ACC112 (cell line): ENCODE measurements around the gene COMMD4.
"Not testable (repeated sequence)": the region's sequence is repeated elsewhere in the genome, so short reads cannot be mapped to it uniquely, and the experiment has no call there.

Source experiments
- H2AFZ ChIP-seq: fragments of 200-600 bp; sonication (generic); one replicate; pipeline ENCODE4 v1.6.0; 2017; ENCODE audit warnings: antibody characterized with exemption, low read length; ENCODE audit not compliant: unreplicated experiment
- H3K27ac ChIP-seq: fragments of 200-600 bp; sonication (generic); 2 replicates; pipeline ENCODE4 v1.5.1; 2014; ENCODE audit warnings: low read depth, mild to moderate bottlenecking, antibody characterized with exemption, low read length, moderate library complexity
- H3K27me3 ChIP-seq: fragments of 200-600 bp; sonication (generic); 2 replicates; pipeline ENCODE4 v1.6.1; 2014; ENCODE audit warnings: mild to moderate bottlenecking, antibody characterized with exemption, low read length, moderate library complexity, mixed read lengths; ENCODE audit not compliant: insufficient read depth
- H3K36me3 ChIP-seq: fragments of 200-600 bp; sonication (generic); 2 replicates; pipeline ENCODE4 v1.6.1; 2016; ENCODE audit warnings: mild to moderate bottlenecking, antibody characterized with exemption, low read length, moderate library complexity, mixed read lengths; ENCODE audit not compliant: insufficient read depth
- H3K4me1 ChIP-seq: fragments of 200-600 bp; sonication (generic); one replicate; pipeline ENCODE4 v1.6.1; 2016; ENCODE audit warnings: low read length, mixed read lengths; ENCODE audit not compliant: insufficient read depth, unreplicated experiment, control insufficient read depth
- H3K4me3 ChIP-seq: fragments of 200-600 bp; sonication (generic); 2 replicates; pipeline ENCODE4 v1.5.1; 2014; ENCODE audit warnings: mild to moderate bottlenecking, low read depth, low read length
- H3K79me2 ChIP-seq: fragments of 200-600 bp; sonication (generic); one replicate; pipeline ENCODE4 v1.6.0; 2016; ENCODE audit warnings: low read length; ENCODE audit not compliant: control insufficient read depth, unreplicated experiment, insufficient read depth

Gene COMMD4

GRCh38 chr15:75332093-75332492 lies 3.8 kb upstream of the COMMD4 start:
- H3K4me1 ChIP-seq, H3K27ac ChIP-seq, H3K27me3 ChIP-seq, H3K4me3 ChIP-seq, H3K36me3 ChIP-seq, H2AFZ ChIP-seq: not testable (repeated sequence)
- peaks cover 11% of the 10 kb centered on the region for H3K79me2 ChIP-seq

GRCh38 chr15:75333654-75334419 lies 2.0 kb upstream of the COMMD4 start:
- H3K27me3 ChIP-seq, H2AFZ ChIP-seq, H3K27ac ChIP-seq, H3K36me3 ChIP-seq, H3K4me3 ChIP-seq, H3K4me1 ChIP-seq: not testable (repeated sequence)
- H3K79me2 ChIP-seq: peaks cover 12% of the 10 kb centered on the region

DNA sequence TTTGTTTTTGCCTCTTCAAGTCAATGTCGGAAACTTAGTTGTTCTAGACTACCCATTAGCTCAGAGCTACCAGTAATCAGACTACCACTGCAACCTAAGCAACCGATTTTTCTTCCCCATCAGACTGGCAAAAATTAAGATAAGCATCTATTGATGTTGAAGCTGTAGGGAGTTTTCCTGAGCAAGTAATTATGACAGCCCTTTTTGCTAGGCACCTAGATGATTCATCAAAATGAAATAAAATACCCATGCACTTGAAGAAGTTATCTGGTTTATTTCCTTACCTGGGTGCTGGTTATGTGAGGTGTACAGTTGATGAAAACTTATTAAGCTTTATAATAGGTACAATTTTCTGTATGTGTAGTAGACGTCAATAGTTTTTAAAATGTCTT lies 554 bp upstream of the COMMD4 start:
- Histone ChIP-seq H3K4me1 (peaks cover 9% of the 10 kb centered on the region), H2AFZ (peak overlapping the region; percentile 90), H3K79me2 (peaks cover 12% of the 10 kb centered on the region), H3K27me3 (no peaks in the 10 kb centered on the region), H3K4me3 (peak overlapping the region; percentile 89), H3K27ac (peak overlapping the region; percentile 34; the same call in 1 of the 2 replicates), H3K36me3 (no peaks in the 10 kb centered on the region)

- Histone ChIP-seq H3K79me2 (peaks cover 12% of the 10 kb centered on the region), H3K27ac (no peak overlapping the region), H3K36me3 (no peaks in the 10 kb centered on the region), H2AFZ (no peak overlapping the region), H3K27me3 (no peaks in the 10 kb centered on the region), H3K4me1 (peaks cover 9% of the 10 kb centered on the region), H3K4me3 (no peak overlapping the region)
Observed at GRCh38 chr15:75338661-75339240, 2.9 kb downstream of the COMMD4 start.

DNA sequence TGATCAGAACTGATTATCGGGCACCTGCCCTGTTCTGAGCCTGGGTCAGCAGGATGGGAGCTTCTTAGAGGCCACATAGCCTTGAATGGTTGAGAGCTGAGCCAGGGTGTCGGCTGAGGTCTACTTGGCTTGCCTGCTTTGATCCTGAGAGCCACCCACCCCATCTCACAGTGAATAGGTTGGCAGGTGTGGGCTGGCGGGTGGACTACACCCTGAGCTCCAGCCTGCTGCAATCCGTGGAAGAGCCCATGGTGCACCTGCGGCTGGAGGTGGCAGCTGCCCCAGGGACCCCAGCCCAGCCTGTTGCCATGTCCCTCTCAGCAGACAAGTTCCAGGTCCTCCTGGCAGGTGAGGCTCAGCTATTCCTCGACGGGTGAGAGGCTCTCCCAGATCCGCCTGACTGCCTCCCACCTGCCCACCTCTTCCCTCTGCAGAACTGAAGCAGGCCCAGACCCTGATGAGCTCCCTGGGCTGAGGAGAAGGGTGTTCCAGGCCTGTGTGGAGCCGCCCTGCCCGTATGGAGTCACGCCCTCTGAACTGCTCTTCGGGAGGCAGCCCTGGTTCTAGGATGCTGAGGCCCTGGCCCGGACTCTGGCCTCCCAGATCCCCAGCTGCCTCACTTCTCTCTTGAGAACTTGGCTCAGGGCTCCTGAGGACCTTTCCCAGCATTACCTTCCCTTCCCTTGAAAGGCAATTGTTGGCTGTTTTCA lies 3.8 kb downstream of the COMMD4 start:
- Histone ChIP-seq H2AFZ (no peak overlapping the region), H3K4me1 (peaks cover 9% of the 10 kb centered on the region), H3K4me3 (no peak overlapping the region), H3K27me3 (no peaks in the 10 kb centered on the region), H3K79me2 (peaks cover 12% of the 10 kb centered on the region), H3K27ac (no peak overlapping the region), H3K36me3 (no peaks in the 10 kb centered on the region)

DNA sequence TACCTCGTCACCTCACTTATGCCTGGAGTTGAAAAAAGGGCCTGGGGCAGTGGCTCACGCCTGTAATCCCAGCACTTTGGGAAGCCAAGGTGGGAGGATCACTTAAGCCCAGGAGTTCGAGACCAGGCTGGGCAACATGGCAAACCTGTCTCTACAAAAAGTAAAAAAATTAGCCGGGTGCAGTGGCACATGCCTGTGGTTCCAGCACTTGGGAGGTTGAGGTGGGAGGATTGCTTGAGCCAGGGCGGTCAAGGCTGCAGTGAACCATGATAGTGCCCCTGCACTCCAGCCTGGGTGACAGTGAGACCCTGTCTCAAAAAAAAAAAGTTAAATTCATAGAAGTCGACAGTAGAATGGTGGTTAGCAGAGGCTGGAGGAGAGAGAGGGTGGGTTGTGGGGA lies 6.4 kb downstream of the COMMD4 start:
- no peaks in the 10 kb centered on the region for H3K4me1 ChIP-seq
- H3K27ac ChIP-seq: no peak overlapping the region
- no peaks in the 10 kb centered on the region for H3K36me3 ChIP-seq
- H3K79me2 ChIP-seq: no peaks in the 10 kb centered on the region
- H2AFZ ChIP-seq: no peak overlapping the region
- H3K27me3 ChIP-seq: no peaks in the 10 kb centered on the region
- H3K4me3 ChIP-seq: no peak overlapping the region

- not testable (repeated sequence) for H3K36me3 ChIP-seq, H3K27ac ChIP-seq, H3K79me2 ChIP-seq, H2AFZ ChIP-seq, H3K4me3 ChIP-seq, H3K4me1 ChIP-seq, H3K27me3 ChIP-seq
Observed at GRCh38 chr15:75343953-75344352, 8.1 kb downstream of the COMMD4 start.

DNA sequence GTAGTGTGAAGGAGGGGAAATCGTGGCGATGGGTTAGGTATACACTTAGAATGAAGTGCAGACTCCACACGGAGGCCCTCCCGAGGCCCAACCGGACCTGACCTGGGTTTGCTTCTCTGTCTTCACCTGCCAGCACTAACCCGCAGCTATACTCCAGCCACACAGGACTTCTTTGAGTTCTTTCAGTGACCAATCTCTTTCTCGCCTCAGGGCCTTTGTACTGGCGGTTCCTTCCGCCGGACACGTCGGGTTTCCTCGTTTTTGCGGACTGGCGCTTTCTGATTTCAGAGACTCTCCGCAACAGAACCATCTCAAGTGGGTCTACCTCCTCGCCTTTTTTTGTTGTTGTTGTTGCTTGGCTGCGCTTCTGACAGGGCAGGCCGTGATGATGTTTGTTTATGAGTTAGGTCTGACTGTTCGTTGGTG lies 10.9 kb downstream of the COMMD4 start, which contains the start of gene NEIL1:
Gene NEIL1, plus strand, starts transcription at position 244 of the 426 bp plus-strand sequence. CDS start 1,867 bp downstream, outside the sequence.
- Histone ChIP-seq H3K79me2 (no peaks in the 10 kb centered on the region), H3K27ac (no peak within 1 kb of the TSS), H3K36me3 (no peaks in the 10 kb centered on the region), H2AFZ (peak within 1 kb of the TSS; percentile 20), H3K27me3 (no peaks in the 10 kb centered on the region), H3K4me3 (peak within 1 kb of the TSS; percentile 86), H3K4me1 (no peaks in the 10 kb centered on the region)

GRCh38 chr15:75347222-75348033 lies 11.6 kb downstream of the COMMD4 start:
- no peak overlapping the region for H3K27ac ChIP-seq
- peak overlapping the region; percentile 86 for H3K4me3 ChIP-seq

DNA sequence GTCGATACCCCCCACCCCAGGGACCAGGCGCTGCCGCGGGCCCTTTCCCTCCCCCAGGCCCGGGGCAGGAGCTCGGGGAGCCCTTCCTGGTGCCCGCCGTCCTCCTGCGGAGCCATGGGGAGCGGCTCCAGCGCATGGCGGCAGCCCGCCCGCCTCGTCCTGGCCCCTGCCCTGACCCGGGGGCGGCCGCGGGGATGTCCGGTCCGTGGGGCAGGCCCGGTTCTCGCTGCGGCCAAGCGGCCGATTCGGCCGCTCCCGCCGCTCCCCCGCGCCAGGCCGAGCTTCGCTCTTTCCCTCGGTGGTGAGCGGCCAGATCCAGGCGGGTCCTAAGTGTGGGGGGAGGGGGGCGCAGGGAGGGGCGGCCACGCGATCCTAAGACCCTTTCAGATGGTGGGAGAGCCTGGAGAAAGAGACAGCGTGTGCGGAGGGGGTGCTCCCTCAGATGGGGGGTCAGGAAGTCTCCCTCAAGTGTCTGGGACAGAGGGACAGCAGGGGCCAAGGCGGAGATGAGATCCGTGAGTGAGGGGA lies 12.2 kb downstream of the COMMD4 start:
- H3K4me3 ChIP-seq: peak overlapping the region; percentile 86
- H3K27ac ChIP-seq: no peak overlapping the region
- H2AFZ ChIP-seq: peak overlapping the region; percentile 58
- H3K27me3 ChIP-seq: no peaks in the 10 kb centered on the region
- no peaks in the 10 kb centered on the region for H3K79me2 ChIP-seq
- H3K4me1 ChIP-seq: no peaks in the 10 kb centered on the region
- no peaks in the 10 kb centered on the region for H3K36me3 ChIP-seq

More at GRCh38 chr15:75347222-75348033, 11.6 kb downstream of the COMMD4 start:
- no peaks in the 10 kb centered on the region for H3K27me3 ChIP-seq
- H3K36me3 ChIP-seq: no peaks in the 10 kb centered on the region
- no peaks in the 10 kb centered on the region for H3K79me2 ChIP-seq
- H2AFZ ChIP-seq: peak overlapping the region; percentile 20
- no peaks in the 10 kb centered on the region for H3K4me1 ChIP-seq
